Measurements from ENCODE around the gene EML1.

The EML1 gene

DNA sequence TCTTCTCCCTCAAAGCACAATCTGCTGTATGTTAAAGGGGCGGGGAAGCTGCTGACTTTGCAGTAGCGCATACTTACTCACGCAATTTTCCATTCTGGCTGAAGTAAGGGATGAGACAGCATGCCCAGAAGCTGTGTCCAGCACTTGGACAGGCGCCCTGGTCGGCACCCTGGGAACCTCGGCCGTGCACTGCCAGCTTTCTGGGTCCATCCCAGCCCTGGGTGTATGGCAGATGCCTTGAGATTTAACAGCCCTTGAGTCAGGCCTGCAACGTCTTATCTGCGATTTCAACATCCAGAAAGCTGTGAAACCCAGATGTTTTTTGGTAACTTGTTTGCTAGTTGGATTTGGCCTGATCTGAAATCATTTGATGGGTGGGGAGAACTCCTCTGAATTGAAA lies 16.1 kb downstream of the EML1 start:
- TF ChIP-seq, protein P1, sequence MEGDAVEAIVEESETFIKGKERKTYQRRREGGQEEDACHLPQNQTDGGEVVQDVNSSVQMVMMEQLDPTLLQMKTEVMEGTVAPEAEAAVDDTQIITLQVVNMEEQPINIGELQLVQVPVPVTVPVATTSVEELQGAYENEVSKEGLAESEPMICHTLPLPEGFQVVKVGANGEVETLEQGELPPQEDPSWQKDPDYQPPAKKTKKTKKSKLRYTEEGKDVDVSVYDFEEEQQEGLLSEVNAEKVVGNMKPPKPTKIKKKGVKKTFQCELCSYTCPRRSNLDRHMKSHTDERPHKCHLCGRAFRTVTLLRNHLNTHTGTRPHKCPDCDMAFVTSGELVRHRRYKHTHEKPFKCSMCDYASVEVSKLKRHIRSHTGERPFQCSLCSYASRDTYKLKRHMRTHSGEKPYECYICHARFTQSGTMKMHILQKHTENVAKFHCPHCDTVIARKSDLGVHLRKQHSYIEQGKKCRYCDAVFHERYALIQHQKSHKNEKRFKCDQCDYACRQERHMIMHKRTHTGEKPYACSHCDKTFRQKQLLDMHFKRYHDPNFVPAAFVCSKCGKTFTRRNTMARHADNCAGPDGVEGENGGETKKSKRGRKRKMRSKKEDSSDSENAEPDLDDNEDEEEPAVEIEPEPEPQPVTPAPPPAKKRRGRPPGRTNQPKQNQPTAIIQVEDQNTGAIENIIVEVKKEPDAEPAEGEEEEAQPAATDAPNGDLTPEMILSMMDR (IDR thresholded peaks at IDR 0.05; ENCODE audit: borderline replicate concordance, control extremely low read depth, extremely low read depth, insufficient read depth, missing control alignments): no peak
- in situ Hi-C loops (cut with MboI; ENCODE audit: low sequenced_read_pairs, unreplicated experiment): no loop called here
- no peak for DNase-seq (ENCODE audit: low spot score)

- in situ Hi-C loops (cut with MboI; ENCODE audit: low sequenced_read_pairs, unreplicated experiment): no loop called here
- no peak for DNase-seq (ENCODE audit: low spot score)
- TF ChIP-seq, protein P1 (IDR thresholded peaks at IDR 0.05; ENCODE audit: borderline replicate concordance, control extremely low read depth, extremely low read depth, insufficient read depth, missing control alignments): no peak
Measured at GRCh38 chr14:99809859-99810558, 16.8 kb downstream of the EML1 start.

DNA sequence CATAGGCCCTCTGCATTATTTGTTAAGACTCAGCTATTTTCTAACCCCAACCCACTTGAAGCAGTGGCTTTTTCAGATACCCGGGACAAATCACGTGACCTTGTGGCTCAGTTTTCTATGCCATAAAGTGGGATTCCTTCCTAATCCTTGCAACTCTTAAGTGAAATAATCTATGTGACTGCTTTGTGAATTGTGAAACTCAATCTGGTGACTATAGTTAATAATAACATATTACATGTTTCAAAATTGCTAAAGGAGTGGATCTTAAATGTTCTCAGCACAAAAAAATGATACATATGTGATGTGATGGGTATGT lies 17.3 kb downstream of the EML1 start:
- TF ChIP-seq, protein P1 (IDR thresholded peaks at IDR 0.05; ENCODE audit: borderline replicate concordance, control extremely low read depth, extremely low read depth, insufficient read depth, missing control alignments): no peak

GRCh38 chr14:99812096-99812750 lies 19.0 kb downstream of the EML1 start:
- DNase-seq (ENCODE audit: low spot score): no peak
- in situ Hi-C loops (cut with MboI; ENCODE audit: low sequenced_read_pairs, unreplicated experiment): no loop called here
- TF ChIP-seq, protein P1 (IDR thresholded peaks at IDR 0.05; ENCODE audit: borderline replicate concordance, control extremely low read depth, extremely low read depth, insufficient read depth, missing control alignments): no peak

More for the DNA sequence above, 17.3 kb downstream of the EML1 start:
- in situ Hi-C loops (cut with MboI; ENCODE audit: low sequenced_read_pairs, unreplicated experiment): no loop called here
- no peak for DNase-seq (ENCODE audit: low spot score)

DNA sequence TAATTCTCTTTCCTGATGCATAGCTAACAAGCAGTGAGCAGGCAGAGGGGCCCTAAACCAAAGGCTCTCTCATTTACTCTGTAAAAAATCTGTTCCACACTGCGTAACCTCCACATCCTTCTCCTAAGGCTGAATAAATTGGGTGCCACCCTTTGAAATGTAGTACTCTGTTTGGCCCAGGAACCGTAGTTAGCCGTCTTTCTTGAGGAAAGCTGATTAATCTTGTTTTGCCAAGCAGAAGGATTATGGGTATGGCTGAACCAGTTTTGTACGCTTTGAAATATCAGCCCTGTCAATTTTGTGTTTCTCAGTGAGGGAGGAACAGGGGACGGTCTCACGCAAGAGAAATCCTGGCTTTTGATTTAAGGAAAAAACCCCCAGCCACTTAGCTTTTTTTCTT lies 19.7 kb downstream of the EML1 start:
- DNase-seq (ENCODE audit: low spot score): no peak
- in situ Hi-C loops (cut with MboI; ENCODE audit: low sequenced_read_pairs, unreplicated experiment): no loop called here
- TF ChIP-seq, protein P1 (IDR thresholded peaks at IDR 0.05; ENCODE audit: borderline replicate concordance, control extremely low read depth, extremely low read depth, insufficient read depth, missing control alignments): no peak

- TF ChIP-seq, protein P1 (IDR thresholded peaks at IDR 0.05; ENCODE audit: borderline replicate concordance, control extremely low read depth, extremely low read depth, insufficient read depth, missing control alignments): no peak
- in situ Hi-C loops (cut with MboI; ENCODE audit: low sequenced_read_pairs, unreplicated experiment): no loop called here
- no peak for DNase-seq (ENCODE audit: low spot score)
Measured at GRCh38 chr14:99815696-99816095, 22.5 kb downstream of the EML1 start.
